ENCODE results near the gene MAPKAP1.

Gene MAPKAP1

GRCh38 chr9:125536776-125537175, 170.2 kb downstream of the MAPKAP1 start:
- H3K4me3 ChIP-seq (ENCODE audit: low read depth, low read length), result no peak overlapping the region
- no peak for DNase-seq (ENCODE audit: low read depth)
- TF ChIP-seq MYC (IDR thresholded peaks at IDR 0.05; ENCODE audit: low read depth, low read length), result no peak
- TF ChIP-seq, protein P1, sequence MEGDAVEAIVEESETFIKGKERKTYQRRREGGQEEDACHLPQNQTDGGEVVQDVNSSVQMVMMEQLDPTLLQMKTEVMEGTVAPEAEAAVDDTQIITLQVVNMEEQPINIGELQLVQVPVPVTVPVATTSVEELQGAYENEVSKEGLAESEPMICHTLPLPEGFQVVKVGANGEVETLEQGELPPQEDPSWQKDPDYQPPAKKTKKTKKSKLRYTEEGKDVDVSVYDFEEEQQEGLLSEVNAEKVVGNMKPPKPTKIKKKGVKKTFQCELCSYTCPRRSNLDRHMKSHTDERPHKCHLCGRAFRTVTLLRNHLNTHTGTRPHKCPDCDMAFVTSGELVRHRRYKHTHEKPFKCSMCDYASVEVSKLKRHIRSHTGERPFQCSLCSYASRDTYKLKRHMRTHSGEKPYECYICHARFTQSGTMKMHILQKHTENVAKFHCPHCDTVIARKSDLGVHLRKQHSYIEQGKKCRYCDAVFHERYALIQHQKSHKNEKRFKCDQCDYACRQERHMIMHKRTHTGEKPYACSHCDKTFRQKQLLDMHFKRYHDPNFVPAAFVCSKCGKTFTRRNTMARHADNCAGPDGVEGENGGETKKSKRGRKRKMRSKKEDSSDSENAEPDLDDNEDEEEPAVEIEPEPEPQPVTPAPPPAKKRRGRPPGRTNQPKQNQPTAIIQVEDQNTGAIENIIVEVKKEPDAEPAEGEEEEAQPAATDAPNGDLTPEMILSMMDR (IDR thresholded peaks at IDR 0.05; ENCODE audit: low read depth, low read length), result no peak
- TF ChIP-seq, protein P2, sequence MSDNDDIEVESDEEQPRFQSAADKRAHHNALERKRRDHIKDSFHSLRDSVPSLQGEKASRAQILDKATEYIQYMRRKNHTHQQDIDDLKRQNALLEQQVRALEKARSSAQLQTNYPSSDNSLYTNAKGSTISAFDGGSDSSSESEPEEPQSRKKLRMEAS (IDR thresholded peaks at IDR 0.05; ENCODE audit: low read depth, low read length), result no peak

DNA sequence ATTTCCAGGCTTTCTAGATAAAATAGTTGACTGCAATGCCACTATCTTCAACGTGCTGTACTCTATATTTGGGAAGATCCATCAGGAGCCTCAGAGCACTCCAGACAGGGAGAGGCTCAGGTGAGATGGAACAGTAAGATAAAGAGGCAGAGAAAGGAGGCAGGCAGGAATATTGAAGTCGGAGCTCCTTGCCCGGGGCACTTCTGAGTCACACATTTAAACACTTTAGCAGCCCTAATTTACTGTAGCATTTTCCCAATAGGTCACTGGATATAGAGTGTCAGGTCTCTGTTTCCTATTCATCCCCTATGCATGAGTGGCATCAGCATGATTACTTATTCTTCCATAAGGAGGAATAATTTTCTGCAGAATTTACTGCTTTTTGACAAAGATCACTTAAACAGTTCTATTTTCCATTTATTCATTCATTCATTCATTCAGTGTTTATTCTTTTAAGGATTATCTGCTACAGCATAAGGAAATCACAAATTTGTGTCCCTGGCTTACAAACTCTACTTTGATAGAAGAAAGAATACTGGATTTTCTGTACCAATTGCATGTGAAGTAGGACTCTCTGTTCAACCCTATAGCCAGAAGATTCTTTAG, 170.7 kb downstream of the MAPKAP1 start:
- no peak for DNase-seq (ENCODE audit: low read depth)
- no peak overlapping the region for H3K4me3 ChIP-seq (ENCODE audit: low read depth, low read length)
- no peak for TF ChIP-seq MYC (IDR thresholded peaks at IDR 0.05; ENCODE audit: low read depth, low read length)
- TF ChIP-seq POLR2A (IDR thresholded peaks at IDR 0.05; ENCODE audit: extremely low read depth, insufficient read length), result no peak
- TF ChIP-seq, protein P1 (IDR thresholded peaks at IDR 0.05; ENCODE audit: low read depth, low read length), result no peak
- TF ChIP-seq, protein P2 (IDR thresholded peaks at IDR 0.05; ENCODE audit: low read depth, low read length), result no peak

- no peak for DNase-seq (ENCODE audit: low read depth)
- no peak overlapping the region for H3K4me3 ChIP-seq (ENCODE audit: low read depth, low read length)
- TF ChIP-seq POLR2A (IDR thresholded peaks at IDR 0.05; ENCODE audit: extremely low read depth, insufficient read length), result no peak
- TF ChIP-seq, protein P2 (IDR thresholded peaks at IDR 0.05; ENCODE audit: low read depth, low read length), result no peak
- TF ChIP-seq, protein P1 (IDR thresholded peaks at IDR 0.05; ENCODE audit: low read depth, low read length), result no peak
- TF ChIP-seq MYC (IDR thresholded peaks at IDR 0.05; ENCODE audit: low read depth, low read length), result no peak
Measured at GRCh38 chr9:125534971-125535701, 171.9 kb downstream of the MAPKAP1 start.

DNA sequence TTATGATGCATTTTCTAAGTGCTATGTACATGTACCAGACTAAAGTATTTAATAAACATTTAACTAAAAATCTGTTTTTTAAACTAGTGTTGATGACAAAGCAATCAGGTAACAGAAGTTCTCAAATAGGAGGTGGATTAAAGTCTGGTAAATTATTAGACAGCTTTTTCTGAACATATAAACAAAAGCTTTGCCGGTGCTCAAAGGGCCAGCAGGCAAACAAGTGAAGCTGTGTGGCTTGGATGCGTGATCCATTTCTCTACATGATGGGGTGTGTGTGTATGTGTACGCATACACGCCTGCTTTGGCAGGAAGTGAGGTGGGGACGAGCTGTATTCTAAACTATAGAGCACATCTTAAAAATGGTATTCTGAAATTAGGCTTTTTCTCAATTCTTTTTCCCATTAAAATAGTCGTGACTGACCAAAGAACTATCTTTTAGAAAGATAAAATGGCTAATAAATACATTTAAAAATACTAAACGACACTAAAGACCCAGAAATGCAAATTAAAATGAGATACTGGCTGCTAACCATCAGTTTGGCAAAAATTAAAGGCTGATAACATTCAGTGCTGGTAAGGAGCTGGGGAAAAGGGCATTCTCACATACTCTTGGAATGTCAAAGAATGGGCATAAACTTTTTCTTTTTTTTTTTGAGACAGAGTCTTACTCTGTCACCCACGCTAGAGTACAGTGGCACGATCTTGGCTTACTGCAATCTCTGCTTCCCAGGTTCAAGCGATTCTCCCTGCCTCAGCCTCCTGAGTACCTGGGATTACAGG, 174.0 kb downstream of the MAPKAP1 start:
- TF ChIP-seq, protein P1 (IDR thresholded peaks at IDR 0.05; ENCODE audit: low read depth, low read length), result no peak
- TF ChIP-seq MYC (IDR thresholded peaks at IDR 0.05; ENCODE audit: low read depth, low read length) (no peak), POLR2A (IDR thresholded peaks at IDR 0.05; ENCODE audit: extremely low read depth, insufficient read length) (no peak)
- TF ChIP-seq, protein P2 (IDR thresholded peaks at IDR 0.05; ENCODE audit: low read depth, low read length), result no peak
- no peak overlapping the region for H3K4me3 ChIP-seq (ENCODE audit: low read depth, low read length)
- no peak for DNase-seq (ENCODE audit: low read depth)

- TF ChIP-seq, protein P1 (IDR thresholded peaks at IDR 0.05; ENCODE audit: low read depth, low read length), result no peak
- TF ChIP-seq POLR2A (IDR thresholded peaks at IDR 0.05; ENCODE audit: extremely low read depth, insufficient read length) (no peak), MYC (IDR thresholded peaks at IDR 0.05; ENCODE audit: low read depth, low read length) (no peak)
- TF ChIP-seq, protein P2 (IDR thresholded peaks at IDR 0.05; ENCODE audit: low read depth, low read length), result no peak
- no peak overlapping the region for H3K4me3 ChIP-seq (ENCODE audit: low read depth, low read length)
- DNase-seq (ENCODE audit: low read depth), result no peak
Measured at GRCh38 chr9:125532412-125532811, 174.6 kb downstream of the MAPKAP1 start.

All from NB4 (cell line).